H1 (cell line): ENCODE results near the gene CDKN2AIP. TPM values are rescaled to one million over a fixed set of nuclear protein-coding genes. Genes with fewer than 3 reads are reported as not detected.

Experiments used
- BACH1 ChIP-seq: IDR thresholded peaks from 2 replicates; pipeline ENCODE4 v1.6.1; 2012; ENCODE audit warnings: low read length, improper control_type of control experiment
- CHD2 ChIP-seq: IDR thresholded peaks from 2 replicates; pipeline ENCODE4 v1.6.1; 2012; ENCODE audit warnings: low read length, improper control_type of control experiment
- NANOG ChIP-seq: IDR thresholded peaks from 2 replicates; pipeline ENCODE4 v1.6.1; 2011; ENCODE audit warnings: low read length, low read depth, mild to moderate bottlenecking, inconsistent platforms; ENCODE audit not compliant: insufficient read depth, poor library complexity, severe bottlenecking
- POLR2AphosphoS5 ChIP-seq: IDR thresholded peaks from 2 replicates; pipeline ENCODE4 v1.6.1; 2011; ENCODE audit warnings: low read depth, low read length
- RFX5 ChIP-seq: IDR thresholded peaks from 2 replicates; pipeline ENCODE4 v1.6.1; 2011; ENCODE audit warnings: low read depth, low read length, improper control_type of control experiment, borderline replicate concordance
- TAF1 ChIP-seq: IDR thresholded peaks from 2 replicates; pipeline ENCODE4 v1.6.1; 2011; ENCODE audit warnings: mild to moderate bottlenecking, low read depth, low read length
- TCF12 ChIP-seq: IDR thresholded peaks from 2 replicates; pipeline ENCODE4 v1.6.1; 2011; ENCODE audit warnings: low read depth, mild to moderate bottlenecking, low read length
- polyA plus RNA-seq, 7 experiments: library from polyadenylated mRNA; depleted of rRNA in 3 of 7; stranded (reverse) in 5 of 7; unstranded in 2 of 7; fragments of >200 nt in 5 of 7; fragments of 200-250 nt in 2 of 7; gene quantifications; 1 replicate in 5 of 7; 2 replicates in 1 of 7; 4 replicates in 1 of 7; pipeline versions ENCODE4 v1.2.1 to v1.2.3, GENCODE V29; 2011 to 2013; ENCODE audit warnings: missing spikeins in 2 of 7, mixed read lengths in 2 of 7
- total RNA-seq: library from RNA; stranded (reverse); fragmentation: NEBNext Ultra II Directional; extraction: Animal tissue kit (Norgen Biotek cat#: 25700); gene quantifications from 2 replicates; pipeline ENCODE4 v1.2.1, GENCODE V29; 2021
- TF ChIP-seq, protein P1 (sequence below), 3 experiments: IDR thresholded peaks; 1 replicate in 2 of 3; 2 replicates in 1 of 3; pipeline versions ENCODE4 v1.5.1 to v1.6.1; 2011; ENCODE audit warnings: low read length in 3 of 3, mild to moderate bottlenecking in 3 of 3, inconsistent platforms in 2 of 3, low read depth in 1 of 3, moderate library complexity in 1 of 3; ENCODE audit not compliant: insufficient read depth in 1 of 3; ENCODE audit errors: control extremely low read depth in 1 of 3

CDKN2AIP gene
- total and polyA plus RNA-seq, 2 of the 8 experiments (the other 6 are each of a cell fraction or from before 2014, with no cell fraction given) = 6.0 to 14.0 TPM

DNA sequence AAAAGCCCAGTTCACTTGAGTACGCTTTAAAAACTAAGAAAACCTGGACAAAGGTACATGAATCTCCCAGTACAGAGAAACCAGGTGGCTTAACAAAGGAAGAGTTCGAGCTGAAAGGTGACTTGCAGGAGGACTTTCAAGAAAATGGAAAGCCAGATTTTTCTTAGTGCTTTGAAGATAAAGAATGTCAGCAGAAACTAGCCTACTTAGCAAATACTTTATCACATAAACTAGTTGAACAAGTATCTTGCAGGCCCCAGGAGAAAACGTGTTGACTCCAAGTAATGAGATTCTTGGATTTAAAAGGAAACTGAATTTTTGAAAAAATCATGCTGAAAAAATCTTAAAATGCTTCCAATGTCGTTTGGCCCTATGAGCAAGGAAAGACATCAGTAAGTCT, 26.4 kb downstream of the CDKN2AIP start (continued):
- TF ChIP-seq, protein P1, sequence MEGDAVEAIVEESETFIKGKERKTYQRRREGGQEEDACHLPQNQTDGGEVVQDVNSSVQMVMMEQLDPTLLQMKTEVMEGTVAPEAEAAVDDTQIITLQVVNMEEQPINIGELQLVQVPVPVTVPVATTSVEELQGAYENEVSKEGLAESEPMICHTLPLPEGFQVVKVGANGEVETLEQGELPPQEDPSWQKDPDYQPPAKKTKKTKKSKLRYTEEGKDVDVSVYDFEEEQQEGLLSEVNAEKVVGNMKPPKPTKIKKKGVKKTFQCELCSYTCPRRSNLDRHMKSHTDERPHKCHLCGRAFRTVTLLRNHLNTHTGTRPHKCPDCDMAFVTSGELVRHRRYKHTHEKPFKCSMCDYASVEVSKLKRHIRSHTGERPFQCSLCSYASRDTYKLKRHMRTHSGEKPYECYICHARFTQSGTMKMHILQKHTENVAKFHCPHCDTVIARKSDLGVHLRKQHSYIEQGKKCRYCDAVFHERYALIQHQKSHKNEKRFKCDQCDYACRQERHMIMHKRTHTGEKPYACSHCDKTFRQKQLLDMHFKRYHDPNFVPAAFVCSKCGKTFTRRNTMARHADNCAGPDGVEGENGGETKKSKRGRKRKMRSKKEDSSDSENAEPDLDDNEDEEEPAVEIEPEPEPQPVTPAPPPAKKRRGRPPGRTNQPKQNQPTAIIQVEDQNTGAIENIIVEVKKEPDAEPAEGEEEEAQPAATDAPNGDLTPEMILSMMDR (IDR thresholded peaks at IDR 0.05; ENCODE audit: control extremely low read depth in 1 of 3, insufficient read depth in 1 of 3, low read depth in 1 of 3, low read length in 3 of 3) = no peak
- TF ChIP-seq BACH1 (no peak), TAF1 (no peak), CHD2 (no peak), NANOG (no peak), RFX5 (no peak), POLR2AphosphoS5 (no peak), TCF12 (no peak)
